ENCODE measurements around the gene XYLT1.

The XYLT1 gene, protein sequence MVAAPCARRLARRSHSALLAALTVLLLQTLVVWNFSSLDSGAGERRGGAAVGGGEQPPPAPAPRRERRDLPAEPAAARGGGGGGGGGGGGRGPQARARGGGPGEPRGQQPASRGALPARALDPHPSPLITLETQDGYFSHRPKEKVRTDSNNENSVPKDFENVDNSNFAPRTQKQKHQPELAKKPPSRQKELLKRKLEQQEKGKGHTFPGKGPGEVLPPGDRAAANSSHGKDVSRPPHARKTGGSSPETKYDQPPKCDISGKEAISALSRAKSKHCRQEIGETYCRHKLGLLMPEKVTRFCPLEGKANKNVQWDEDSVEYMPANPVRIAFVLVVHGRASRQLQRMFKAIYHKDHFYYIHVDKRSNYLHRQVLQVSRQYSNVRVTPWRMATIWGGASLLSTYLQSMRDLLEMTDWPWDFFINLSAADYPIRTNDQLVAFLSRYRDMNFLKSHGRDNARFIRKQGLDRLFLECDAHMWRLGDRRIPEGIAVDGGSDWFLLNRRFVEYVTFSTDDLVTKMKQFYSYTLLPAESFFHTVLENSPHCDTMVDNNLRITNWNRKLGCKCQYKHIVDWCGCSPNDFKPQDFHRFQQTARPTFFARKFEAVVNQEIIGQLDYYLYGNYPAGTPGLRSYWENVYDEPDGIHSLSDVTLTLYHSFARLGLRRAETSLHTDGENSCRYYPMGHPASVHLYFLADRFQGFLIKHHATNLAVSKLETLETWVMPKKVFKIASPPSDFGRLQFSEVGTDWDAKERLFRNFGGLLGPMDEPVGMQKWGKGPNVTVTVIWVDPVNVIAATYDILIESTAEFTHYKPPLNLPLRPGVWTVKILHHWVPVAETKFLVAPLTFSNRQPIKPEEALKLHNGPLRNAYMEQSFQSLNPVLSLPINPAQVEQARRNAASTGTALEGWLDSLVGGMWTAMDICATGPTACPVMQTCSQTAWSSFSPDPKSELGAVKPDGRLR

DNA sequence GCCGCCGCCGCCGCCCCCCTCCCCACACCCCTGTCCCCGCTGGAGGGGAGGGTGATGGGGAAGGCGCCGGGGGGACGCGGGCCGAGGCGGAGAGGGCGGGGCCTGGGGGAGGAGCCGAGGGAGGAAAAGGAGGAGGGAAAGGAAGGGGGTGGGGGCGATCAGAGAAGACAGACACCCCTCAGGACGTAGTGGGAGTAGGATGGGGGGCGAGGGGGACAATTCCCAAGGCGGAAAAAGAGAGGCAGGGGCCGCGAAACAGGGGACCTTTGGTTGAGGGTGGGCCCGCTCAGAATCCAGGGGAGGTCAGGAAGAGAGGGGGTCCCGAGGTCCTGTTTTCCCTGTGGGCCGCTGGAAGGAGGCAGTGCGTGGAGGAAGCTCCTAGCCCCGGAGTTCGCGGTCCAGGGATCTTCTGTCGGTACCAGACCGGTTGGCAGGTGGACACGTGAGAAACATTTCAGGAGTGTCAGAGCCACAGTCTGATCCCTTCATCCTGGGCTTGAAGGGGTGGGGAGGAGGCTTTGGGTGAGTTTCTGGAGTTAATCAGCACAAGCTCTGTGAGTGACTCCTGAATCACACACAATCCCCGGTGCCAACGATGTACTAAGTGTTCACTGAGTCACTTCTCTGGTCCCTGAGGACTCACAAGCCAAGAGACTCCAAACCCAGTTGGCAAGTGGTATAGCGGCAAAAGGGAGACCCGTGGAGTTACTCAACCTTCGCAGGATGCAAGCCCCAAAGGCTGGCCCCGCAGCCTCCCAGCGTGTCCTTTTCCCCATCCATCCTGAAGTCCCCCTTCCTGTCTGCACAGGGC lies at the start of gene XYLT1:
Gene XYLT1, minus strand, starts transcription at position 53 of the 811 bp plus-strand sequence. CDS start 164 bp downstream, outside the sequence.
- H3K4me3 ChIP-seq: peak within 1 kb of the TSS; percentile 70
- no peaks in the 10 kb centered on the region for H3K9me3 ChIP-seq (ENCODE audit: low read depth, low read length)
- no peak within 1 kb of the TSS for H3K27ac ChIP-seq
- no peaks in the 10 kb centered on the region for H3K36me3 ChIP-seq (ENCODE audit: insufficient read depth, low read length)
- no peak for TF ChIP-seq POLR2AphosphoS5 (IDR thresholded peaks at IDR 0.05; ENCODE audit: borderline replicate concordance, low read depth, low read length)
- TF ChIP-seq FOXP2 (optimal IDR thresholded peaks at IDR 0.05; ENCODE audit: control extremely low read depth, extremely low read length, insufficient read depth): no peak
- TF ChIP-seq EZH2 (IDR thresholded peaks at IDR 0.05): no peak
- H3K9ac ChIP-seq (ENCODE audit: insufficient read length): no peak within 1 kb of the TSS
- DNase-seq (ENCODE audit: low read depth, low spot score): no peak

DNA sequence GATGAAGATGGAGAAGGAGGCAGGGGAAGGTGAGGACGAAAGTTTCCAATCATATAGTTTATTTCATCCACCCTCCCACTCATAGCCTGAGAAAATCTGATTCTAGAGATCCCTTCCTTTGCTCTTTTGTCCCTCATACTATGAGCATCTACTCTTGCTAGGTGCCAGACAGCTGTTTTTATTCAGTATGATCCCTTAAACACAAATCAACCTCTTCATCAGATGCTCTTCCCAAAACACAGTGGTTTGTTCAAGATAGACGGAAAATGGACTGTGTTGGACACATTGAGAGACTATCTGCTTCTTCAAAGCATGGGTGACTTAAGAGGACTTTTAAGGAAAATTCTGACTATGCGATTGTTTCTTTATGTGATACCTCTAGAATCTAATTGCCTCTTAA lies 49.4 kb upstream of the XYLT1 start:
- no peak for DNase-seq (ENCODE audit: low read depth, low spot score)

DNA sequence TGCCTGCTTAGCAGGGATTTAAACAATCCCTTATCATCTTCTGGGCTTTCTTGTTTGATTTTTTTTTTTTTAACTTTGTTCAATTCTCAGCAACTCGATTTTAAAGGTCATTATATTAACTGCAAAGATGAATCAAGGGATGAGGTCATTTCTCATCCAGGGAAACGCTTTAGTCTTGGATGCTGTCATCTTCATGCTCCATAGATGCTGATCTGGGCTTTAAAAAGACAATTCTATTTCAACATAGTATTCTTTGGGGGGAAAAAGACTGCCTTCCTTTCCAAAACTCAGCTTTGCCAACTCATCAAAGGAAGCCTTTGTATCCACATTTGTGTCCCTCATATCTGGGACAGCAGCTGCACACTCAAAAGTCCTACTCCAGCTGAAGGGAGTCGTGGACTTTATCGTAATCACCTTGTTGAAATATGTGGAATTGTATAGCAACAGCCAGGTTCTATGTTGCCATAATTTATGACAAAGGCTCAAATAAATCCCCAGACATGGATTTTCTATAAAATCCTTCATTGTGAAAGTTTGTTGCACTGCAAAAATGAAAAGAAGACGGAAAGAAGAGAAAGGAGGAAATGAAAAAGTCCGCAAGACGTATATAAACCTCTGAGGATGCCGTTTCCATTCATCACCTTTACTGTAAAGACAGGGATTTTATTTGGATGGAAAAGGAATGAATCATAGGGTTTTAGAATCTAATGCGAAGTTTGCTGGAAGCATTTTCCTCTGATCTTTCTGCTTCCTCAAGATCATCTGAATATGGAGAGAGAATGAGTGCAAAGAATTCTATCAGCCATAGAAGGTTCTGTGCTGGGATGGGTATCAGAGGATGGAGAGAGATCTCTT lies 48.6 kb upstream of the XYLT1 start:
- H3K36me3 ChIP-seq (ENCODE audit: insufficient read depth, low read length): no peaks in the 10 kb centered on the region
- H3K27ac ChIP-seq: no peak overlapping the region
- no peak for TF ChIP-seq EZH2 (IDR thresholded peaks at IDR 0.05)
- no peak overlapping the region for H3K9ac ChIP-seq (ENCODE audit: insufficient read length)
- no peaks in the 10 kb centered on the region for H3K9me3 ChIP-seq (ENCODE audit: low read depth, low read length)
- DNase-seq (ENCODE audit: low read depth, low spot score): no peak
- H3K4me3 ChIP-seq: no peak overlapping the region

More for the DNA sequence above, 49.4 kb upstream of the XYLT1 start:
- Histone ChIP-seq H3K36me3 (ENCODE audit: insufficient read depth, low read length) (no peaks in the 10 kb centered on the region), H3K9ac (ENCODE audit: insufficient read length) (no peak overlapping the region), H3K9me3 (ENCODE audit: low read depth, low read length) (no peaks in the 10 kb centered on the region), H3K4me3 (no peak overlapping the region), H3K27ac (no peak overlapping the region)
- TF ChIP-seq FOXP2 (optimal IDR thresholded peaks at IDR 0.05; ENCODE audit: control extremely low read depth, extremely low read length, insufficient read depth) (no peak), POLR2AphosphoS5 (IDR thresholded peaks at IDR 0.05; ENCODE audit: borderline replicate concordance, low read depth, low read length) (no peak), EZH2 (IDR thresholded peaks at IDR 0.05) (no peak)

GRCh38 chr16:17518441-17518840 lies 47.7 kb upstream of the XYLT1 start:
- DNase-seq (ENCODE audit: low read depth, low spot score): no peak

DNA sequence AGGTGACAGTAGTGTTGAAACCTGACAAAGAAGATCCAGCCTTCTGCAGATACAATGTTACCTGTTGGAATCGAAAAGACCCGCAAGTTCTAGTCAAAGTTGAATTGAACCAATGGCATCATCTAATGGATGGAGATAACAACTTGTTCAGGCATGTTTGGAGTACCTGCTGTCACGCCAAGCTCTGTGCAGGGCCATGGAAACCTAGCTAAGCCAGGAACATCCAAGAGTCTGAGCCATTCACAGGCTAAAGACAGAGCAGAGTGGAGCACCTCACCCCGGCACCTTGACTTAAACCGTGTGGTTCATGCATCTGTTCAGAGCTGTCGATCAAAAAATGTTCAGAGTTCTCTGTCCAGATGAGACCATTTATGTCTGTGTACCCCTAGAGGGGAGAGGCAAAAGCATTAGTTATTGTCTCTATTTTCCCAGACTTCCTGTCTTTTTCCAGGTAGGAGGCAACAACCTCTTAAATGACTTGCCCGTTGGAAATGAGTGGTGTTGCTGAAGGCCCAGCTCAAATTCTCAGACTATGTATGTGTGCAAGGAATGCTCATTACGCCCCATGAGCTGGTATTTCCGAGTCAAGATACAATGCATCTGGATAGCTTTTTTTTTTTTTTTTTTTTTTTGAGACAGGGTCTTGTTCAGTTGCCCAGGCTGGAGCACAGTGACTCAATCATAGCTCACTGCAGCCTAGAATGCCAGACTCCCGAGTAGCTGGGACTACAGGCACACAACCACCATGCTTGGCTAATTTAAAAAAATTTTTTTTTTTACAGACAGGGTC lies 44.9 kb upstream of the XYLT1 start:
- no peaks in the 10 kb centered on the region for H3K36me3 ChIP-seq (ENCODE audit: insufficient read depth, low read length)
- no peak for DNase-seq (ENCODE audit: low read depth, low spot score)
- H3K4me3 ChIP-seq: no peak overlapping the region
- no peak overlapping the region for H3K27ac ChIP-seq
- no peaks in the 10 kb centered on the region for H3K9me3 ChIP-seq (ENCODE audit: low read depth, low read length)
- H3K9ac ChIP-seq (ENCODE audit: insufficient read length): no peak overlapping the region
- TF ChIP-seq FOXP2 (optimal IDR thresholded peaks at IDR 0.05; ENCODE audit: control extremely low read depth, extremely low read length, insufficient read depth) (no peak), POLR2AphosphoS5 (IDR thresholded peaks at IDR 0.05; ENCODE audit: borderline replicate concordance, low read depth, low read length) (no peak), EZH2 (IDR thresholded peaks at IDR 0.05) (no peak)

More at GRCh38 chr16:17518441-17518840, 47.7 kb upstream of the XYLT1 start:
- Histone ChIP-seq H3K4me3 (no peak overlapping the region), H3K9me3 (ENCODE audit: low read depth, low read length) (no peaks in the 10 kb centered on the region), H3K27ac (no peak overlapping the region), H3K36me3 (ENCODE audit: insufficient read depth, low read length) (no peaks in the 10 kb centered on the region), H3K9ac (ENCODE audit: insufficient read length) (no peak overlapping the region)
- TF ChIP-seq EZH2 (IDR thresholded peaks at IDR 0.05) (no peak), FOXP2 (optimal IDR thresholded peaks at IDR 0.05; ENCODE audit: control extremely low read depth, extremely low read length, insufficient read depth) (no peak), POLR2AphosphoS5 (IDR thresholded peaks at IDR 0.05; ENCODE audit: borderline replicate concordance, low read depth, low read length) (no peak)

DNA sequence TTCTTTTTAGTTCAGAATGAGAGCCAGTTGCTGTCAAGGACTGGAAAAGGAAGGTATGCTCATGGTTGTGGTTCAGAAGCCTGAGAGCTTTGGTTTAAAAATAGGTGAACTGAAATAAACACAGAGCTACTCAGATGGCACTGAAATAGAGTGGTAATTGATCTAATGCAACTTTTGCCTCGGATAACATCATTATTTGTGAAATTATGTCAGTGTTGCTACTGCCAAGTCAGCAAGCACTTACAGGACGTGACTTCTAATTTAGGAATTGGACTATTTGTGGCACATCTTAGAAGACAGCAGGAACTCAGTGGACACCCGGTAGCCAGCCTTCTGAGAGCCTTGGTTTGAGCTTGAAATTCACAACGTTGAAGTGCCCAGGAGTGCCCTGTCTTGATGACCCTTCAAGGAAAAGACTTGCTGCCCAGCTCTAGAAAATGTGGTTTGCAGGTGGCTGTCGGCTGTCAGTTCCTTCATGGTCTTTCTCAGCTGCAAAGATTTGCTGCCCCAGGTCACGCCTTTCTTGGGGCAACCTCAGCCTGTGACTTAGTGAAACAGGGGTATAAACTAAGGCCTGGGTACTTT lies 42.0 kb upstream of the XYLT1 start:
- no peak for TF ChIP-seq POLR2AphosphoS5 (IDR thresholded peaks at IDR 0.05; ENCODE audit: borderline replicate concordance, low read depth, low read length)
- TF ChIP-seq EZH2 (IDR thresholded peaks at IDR 0.05): no peak
- no peak for TF ChIP-seq FOXP2 (optimal IDR thresholded peaks at IDR 0.05; ENCODE audit: control extremely low read depth, extremely low read length, insufficient read depth)
- H3K27ac ChIP-seq: no peak overlapping the region
- H3K9me3 ChIP-seq (ENCODE audit: low read depth, low read length): no peaks in the 10 kb centered on the region
- no peak overlapping the region for H3K9ac ChIP-seq (ENCODE audit: insufficient read length)
- H3K36me3 ChIP-seq (ENCODE audit: insufficient read depth, low read length): no peaks in the 10 kb centered on the region
- no peak overlapping the region for H3K4me3 ChIP-seq
- no peak for DNase-seq (ENCODE audit: low read depth, low spot score)

Measured in SK-N-MC (cell line).